Measurements from ENCODE around the gene TTC28.

The TTC28 gene

DNA sequence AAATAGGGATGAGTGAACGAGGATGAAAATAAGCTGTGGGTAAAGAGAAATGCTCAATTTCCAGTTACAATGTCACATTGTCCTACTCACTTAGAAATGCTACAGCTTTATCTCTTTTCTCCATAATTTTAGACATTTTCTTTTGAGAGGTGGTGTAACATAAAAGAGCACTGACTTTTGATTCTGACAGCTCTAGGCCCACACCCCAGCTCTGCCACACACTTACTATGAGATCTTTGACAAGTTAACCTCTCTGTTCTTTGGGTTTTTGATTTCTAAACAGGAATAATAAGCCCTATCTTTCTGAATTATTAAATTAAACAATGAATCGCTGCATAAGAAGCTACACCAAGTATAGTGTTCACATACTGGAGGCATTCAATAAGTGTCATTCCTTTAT is 532.2 kb downstream of the TTC28 start:
- TF ChIP-seq, protein P1, sequence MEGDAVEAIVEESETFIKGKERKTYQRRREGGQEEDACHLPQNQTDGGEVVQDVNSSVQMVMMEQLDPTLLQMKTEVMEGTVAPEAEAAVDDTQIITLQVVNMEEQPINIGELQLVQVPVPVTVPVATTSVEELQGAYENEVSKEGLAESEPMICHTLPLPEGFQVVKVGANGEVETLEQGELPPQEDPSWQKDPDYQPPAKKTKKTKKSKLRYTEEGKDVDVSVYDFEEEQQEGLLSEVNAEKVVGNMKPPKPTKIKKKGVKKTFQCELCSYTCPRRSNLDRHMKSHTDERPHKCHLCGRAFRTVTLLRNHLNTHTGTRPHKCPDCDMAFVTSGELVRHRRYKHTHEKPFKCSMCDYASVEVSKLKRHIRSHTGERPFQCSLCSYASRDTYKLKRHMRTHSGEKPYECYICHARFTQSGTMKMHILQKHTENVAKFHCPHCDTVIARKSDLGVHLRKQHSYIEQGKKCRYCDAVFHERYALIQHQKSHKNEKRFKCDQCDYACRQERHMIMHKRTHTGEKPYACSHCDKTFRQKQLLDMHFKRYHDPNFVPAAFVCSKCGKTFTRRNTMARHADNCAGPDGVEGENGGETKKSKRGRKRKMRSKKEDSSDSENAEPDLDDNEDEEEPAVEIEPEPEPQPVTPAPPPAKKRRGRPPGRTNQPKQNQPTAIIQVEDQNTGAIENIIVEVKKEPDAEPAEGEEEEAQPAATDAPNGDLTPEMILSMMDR (IDR thresholded peaks at IDR 0.05; ENCODE audit: borderline replicate concordance, insufficient read depth, low read depth, low read length), result no peak
- no peak overlapping the region for H3K4me3 ChIP-seq (ENCODE audit: low read depth, low read length)

DNA sequence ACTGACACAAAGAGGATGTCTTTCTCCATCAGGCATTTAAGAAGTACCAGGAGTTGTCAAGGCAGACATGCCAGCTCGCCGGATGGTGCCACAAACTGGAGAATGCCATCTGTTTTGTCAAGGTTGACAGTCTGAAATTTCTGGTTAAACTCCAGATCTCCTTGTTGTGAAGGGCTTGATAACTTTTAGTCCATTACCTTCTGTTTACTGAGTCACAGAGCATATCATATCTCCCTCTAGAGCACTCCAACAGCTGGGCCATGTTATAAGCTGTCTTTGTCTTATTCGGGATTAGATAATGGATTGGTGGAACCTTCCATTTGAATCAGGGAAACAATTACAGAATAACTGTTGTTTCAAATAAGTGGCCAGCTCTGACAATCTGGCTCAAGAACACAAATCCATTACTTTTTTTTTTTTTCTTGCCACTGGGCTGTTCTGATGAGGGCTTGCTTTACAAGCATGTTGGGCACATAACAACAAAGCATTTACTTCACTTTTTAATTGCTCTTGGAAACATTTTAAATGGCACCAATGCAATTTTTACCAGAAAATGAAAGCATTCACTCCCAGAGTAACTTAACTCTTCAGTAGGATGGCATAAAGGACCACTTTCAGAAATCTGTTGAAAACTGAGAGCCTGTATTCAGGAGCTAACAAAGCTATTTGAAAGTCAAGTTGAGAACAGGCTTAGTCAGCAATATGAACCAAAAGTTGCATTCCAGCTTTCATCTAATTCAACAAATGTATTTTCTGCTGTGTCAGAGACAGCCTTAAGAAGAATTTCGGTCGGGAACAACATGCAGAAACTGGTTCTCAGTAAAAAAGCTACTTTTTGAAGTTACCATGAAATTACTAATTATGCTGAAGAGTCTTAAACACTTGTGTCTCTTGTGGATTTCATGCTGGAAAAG is 533.0 kb downstream of the TTC28 start:
- TF ChIP-seq, protein P1 (IDR thresholded peaks at IDR 0.05; ENCODE audit: borderline replicate concordance, insufficient read depth, low read depth, low read length), result no peak
- no peak overlapping the region for H3K4me3 ChIP-seq (ENCODE audit: low read depth, low read length)

- TF ChIP-seq, protein P1 (IDR thresholded peaks at IDR 0.05; ENCODE audit: borderline replicate concordance, insufficient read depth, low read depth, low read length), result no peak
- H3K4me3 ChIP-seq (ENCODE audit: low read depth, low read length), result no peak overlapping the region
Observed at GRCh38 chr22:28143961-28144745, 535.5 kb downstream of the TTC28 start.

DNA sequence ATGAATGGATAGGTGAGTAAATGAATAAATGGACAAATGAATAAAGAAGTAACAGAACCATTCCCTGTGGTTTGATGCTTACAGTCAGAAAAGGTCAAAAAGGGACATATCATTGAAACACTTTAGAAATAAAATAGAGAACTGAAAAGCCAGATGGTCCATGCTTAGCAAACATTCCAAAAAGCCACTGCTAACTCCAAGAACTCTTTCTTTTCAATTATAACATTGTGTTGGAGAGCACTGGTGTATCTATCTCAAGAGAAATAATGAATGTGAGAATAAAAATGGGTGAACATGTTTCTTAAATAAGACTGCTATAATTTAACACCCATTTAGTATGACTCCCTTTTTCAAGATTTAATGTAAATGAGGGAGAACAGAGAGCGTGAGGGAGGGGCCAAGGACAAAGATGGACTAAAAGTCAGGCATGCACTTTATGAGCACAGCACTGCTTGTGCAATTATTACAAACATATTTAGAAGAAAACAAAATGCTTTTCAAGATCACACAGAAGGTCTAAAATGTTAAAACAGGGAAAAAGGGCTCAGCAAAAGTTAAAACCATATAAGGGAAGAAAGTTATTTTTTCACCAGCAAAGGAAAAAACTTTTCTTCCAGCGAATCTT is 536.3 kb downstream of the TTC28 start:
- TF ChIP-seq, protein P1 (IDR thresholded peaks at IDR 0.05; ENCODE audit: borderline replicate concordance, insufficient read depth, low read depth, low read length), result no peak
- H3K4me3 ChIP-seq (ENCODE audit: low read depth, low read length), result no peak overlapping the region

- H3K4me3 ChIP-seq (ENCODE audit: low read depth, low read length), result no peak overlapping the region
- TF ChIP-seq, protein P1 (IDR thresholded peaks at IDR 0.05; ENCODE audit: borderline replicate concordance, insufficient read depth, low read depth, low read length), result no peak
Observed at GRCh38 chr22:28142361-28142961, 537.2 kb downstream of the TTC28 start.

- TF ChIP-seq, protein P1 (IDR thresholded peaks at IDR 0.05; ENCODE audit: borderline replicate concordance, insufficient read depth, low read depth, low read length), result no peak
Observed at GRCh38 chr22:28141614-28142013, 538.0 kb downstream of the TTC28 start.

More at GRCh38 chr22:28141614-28142013, 538.0 kb downstream of the TTC28 start:
- no peak overlapping the region for H3K4me3 ChIP-seq (ENCODE audit: low read depth, low read length)

Data from GM12875 (cell line).